OCI-LY1 (cell line): ENCODE measurements around the gene LRRTM3.

Source experiments
- CTCF ChIP-seq: fragments of 200-600 bp; sonication (generic), shearing (Covaris generic); IDR thresholded peaks from 2 replicates; pipeline ENCODE4 v1.5.1; 2017; ENCODE audit warnings: mild to moderate bottlenecking, antibody characterized with exemption, low read length, moderate library complexity, mixed read lengths
- EZH2 ChIP-seq: fragments of 200-600 bp; sonication (generic), shearing (Covaris generic); IDR thresholded peaks from 2 replicates; pipeline ENCODE4 v1.8.0; 2017; ENCODE audit warnings: borderline replicate concordance, mixed run types, mild to moderate bottlenecking, antibody characterized with exemption, low read length, moderate library complexity, mixed read lengths

GRCh38 chr10:67087135-67087425 is 161.2 kb downstream of the LRRTM3 start:
- no peak for TF ChIP-seq CTCF
- no peak for TF ChIP-seq EZH2
